Measurements from ENCODE around the gene MINDY4B.

GRCh38 chr3:150874666-150875219, 30.5 kb downstream of the MINDY4B start:
- no peak for TF ChIP-seq POLR2AphosphoS5 (IDR thresholded peaks at IDR 0.05; ENCODE audit: low read depth, low read length)
- TF ChIP-seq POLR2A (IDR thresholded peaks at IDR 0.05; ENCODE audit: low read depth, low read length), result no peak
- TF ChIP-seq SPI1 (IDR thresholded peaks at IDR 0.05; ENCODE audit: low read depth, low read length), result no peak
- TF ChIP-seq TAF1 (IDR thresholded peaks at IDR 0.05; ENCODE audit: low read depth, low read length), result no peak
- no peak for TF ChIP-seq PAX5 (IDR thresholded peaks at IDR 0.05; ENCODE audit: insufficient read depth, low read length, severe bottlenecking)
- no peak for TF ChIP-seq POU2F2 (IDR thresholded peaks at IDR 0.05; ENCODE audit: low read depth, low read length)

Data from GM12891 (cell line).